Thymus (tissue), 11 donors: ENCODE results near the gene AP4M1. TPM values are rescaled to one million over a fixed set of nuclear protein-coding genes. Genes with fewer than 3 reads are reported as not detected.
A peak's percentile ranks its signal among the peaks of the same experiment; 100 is the strongest.

Experiments used
- DNase-seq, 9 donors: peaks; one replicate each; pipeline ENCODE4 v3.0.0-alpha.2; 2013; ENCODE audit warnings: low spot score in 9 of 9, low read depth in 6 of 9, missing footprints in 1 of 9
- H3K27ac ChIP-seq, 2 donors: one replicate each; pipeline ENCODE4 v1.5.1; 2013; ENCODE audit warnings: control low read depth in 1 of 2, low read depth in 1 of 2, low read length in 1 of 2, mild to moderate bottlenecking in 1 of 2, moderate library complexity in 1 of 2
- H3K27me3 ChIP-seq, 2 donors: one replicate each; pipeline ENCODE4 v1.5.1; 2013; ENCODE audit warnings: low read length in 1 of 2; ENCODE audit not compliant: control insufficient read depth in 2 of 2, insufficient read depth in 1 of 2
- H3K36me3 ChIP-seq, 2 donors: one replicate each; pipeline ENCODE4 v1.5.1; 2013; ENCODE audit warnings: low read length in 1 of 2, mild to moderate bottlenecking in 1 of 2, moderate library complexity in 1 of 2; ENCODE audit not compliant: control insufficient read depth in 2 of 2, insufficient read depth in 2 of 2
- H3K4me1 ChIP-seq, 2 donors: one replicate each; pipeline ENCODE4 v1.5.1; 2013; ENCODE audit warnings: low read length in 2 of 2; ENCODE audit not compliant: control insufficient read depth in 2 of 2, insufficient read depth in 2 of 2
- H3K4me3 ChIP-seq, 2 donors: one replicate each; pipeline ENCODE4 v1.5.1; 2013; ENCODE audit warnings: low read length in 2 of 2, control low read depth in 1 of 2, mild to moderate bottlenecking in 1 of 2
- H3K9me3 ChIP-seq, 2 donors: one replicate each; pipeline ENCODE4 v1.5.1; 2013; ENCODE audit warnings: low read length in 1 of 2, mild to moderate bottlenecking in 1 of 2; ENCODE audit not compliant: control insufficient read depth in 2 of 2, insufficient read depth in 1 of 2
- WGBS: extraction: QIAGEN DNeasy Blood & Tissue Kit; methylation state at CpG from one replicate; pipeline ENCODE4 v1.1.7; 2013; 5-methylcytosine and 5-hydroxymethylcytosine counted together
- polyA plus RNA-seq: library from polyadenylated mRNA; stranded (reverse); fragments of 200-250 nt; gene quantifications from one replicate; pipeline ENCODE4 v1.2.3, GENCODE V29; 2013
- total RNA-seq: library from RNA; stranded (reverse); fragments of 120-200 nt; gene quantifications from one replicate; pipeline ENCODE4 v1.2.4, GENCODE V29; 2013
- donor health status: healthy.

AP4M1 gene
- total and polyA plus RNA-seq, 2 donors, result 12.7 to 14.2 TPM

- peaks cover 11 to 19% of the 10 kb centered on the region in 2 donors for H3K4me1 ChIP-seq
- H3K27me3 ChIP-seq, result peaks cover 7 to 34% of the 10 kb centered on the region in 2 donors
- peak overlapping the region; percentile 64 to 86 for H3K27ac ChIP-seq
- no peak for DNase-seq
- 1% methylated on average over 34 of the region's 34 CpGs for WGBS
- H3K9me3 ChIP-seq, result no peaks in the 10 kb centered on the region
- peaks cover 12 to 34% of the 10 kb centered on the region in 2 donors for H3K36me3 ChIP-seq
- H3K4me3 ChIP-seq, result peak overlapping the region; percentile 81 to 98
Observed at GRCh38 chr7:100080907-100081534, 20.4 kb upstream of the AP4M1 start.

DNA sequence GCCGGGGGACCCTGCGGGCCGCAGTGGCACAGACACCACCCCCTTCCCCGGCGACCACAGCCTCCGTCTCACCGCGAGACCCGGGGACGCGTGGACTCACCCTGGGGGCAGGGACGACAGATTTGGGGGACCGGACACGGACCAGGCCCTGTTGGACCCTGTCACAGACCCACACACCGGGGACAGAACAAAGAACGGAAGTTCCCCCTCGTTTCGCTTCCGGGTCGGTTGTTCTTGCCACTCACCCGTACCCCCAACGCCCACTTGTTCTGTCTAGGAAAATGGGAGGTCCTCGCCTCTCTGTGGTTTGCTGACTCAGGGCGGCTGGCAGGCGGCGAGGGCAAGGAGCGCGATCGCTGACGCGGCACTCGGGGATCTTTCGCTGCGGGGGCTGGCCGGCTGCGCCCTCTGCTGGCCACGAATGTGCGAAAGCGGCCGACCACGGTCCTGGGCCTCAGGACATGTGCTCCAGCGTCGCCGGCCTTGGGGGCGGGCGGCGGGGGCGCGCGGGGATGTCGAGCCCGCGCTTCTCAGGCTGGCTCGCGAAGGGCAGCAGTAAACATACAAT, 19.8 kb upstream of the AP4M1 start, which contains the start of gene ZNF3:
Gene ZNF3, minus strand, starts transcription at position 189 of the 568 bp plus-strand sequence. CDS start 4,366 bp downstream, outside the sequence.
- Histone ChIP-seq H3K27ac (peak within 1 kb of the TSS; percentile 64 to 86), H3K36me3 (peaks cover 8 to 28% of the 10 kb centered on the region in 2 donors), H3K9me3 (no peaks in the 10 kb centered on the region), H3K4me1 (peaks cover 11 to 19% of the 10 kb centered on the region in 2 donors), H3K27me3 (peaks cover 7 to 34% of the 10 kb centered on the region in 2 donors), H3K4me3 (peak within 1 kb of the TSS; percentile 81 to 98)
- WGBS, result under 1% methylated on average over 55 of the region's 55 CpGs
- DNase-seq, result peak; percentile 94 to 99 (median 96)

DNA sequence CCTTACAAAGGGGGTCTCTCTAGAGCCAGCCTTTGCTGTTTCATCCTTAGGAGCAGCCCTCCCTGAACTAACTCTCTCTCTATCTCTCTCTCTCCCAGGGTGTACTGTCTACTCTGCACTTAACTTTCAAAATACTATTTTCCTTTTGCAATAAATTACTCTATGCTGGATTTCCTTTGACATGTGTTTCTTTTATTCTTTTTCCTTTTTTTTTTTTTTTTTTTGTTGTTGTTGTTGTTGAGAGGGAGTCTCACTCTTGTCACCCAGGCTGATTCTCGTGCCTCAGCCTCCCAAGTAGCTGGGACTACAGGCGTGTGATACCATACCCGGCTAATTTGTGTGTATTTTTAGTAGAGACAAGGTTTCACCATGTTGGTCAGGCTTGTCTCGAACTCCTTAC, 18.5 kb upstream of the AP4M1 start:
- WGBS, result 73% methylated on average over 4 of the region's 4 CpGs
- Histone ChIP-seq H3K4me3 (no peak overlapping the region), H3K27me3 (peaks cover 7 to 34% of the 10 kb centered on the region in 2 donors), H3K36me3 (peaks cover 0 to 16% of the 10 kb centered on the region in 2 donors), H3K4me1 (peaks cover 12 to 19% of the 10 kb centered on the region in 2 donors), H3K9me3 (no peaks in the 10 kb centered on the region), H3K27ac (no peak overlapping the region)
- no peak for DNase-seq

GRCh38 chr7:100085515-100085914, 15.9 kb upstream of the AP4M1 start:
- Histone ChIP-seq H3K4me3 (no peak overlapping the region), H3K36me3 (peaks cover 2 to 3% of the 10 kb centered on the region in 2 donors), H3K4me1 (peaks cover 20 to 29% of the 10 kb centered on the region in 2 donors), H3K9me3 (peaks cover 0 to 4% of the 10 kb centered on the region in 2 donors), H3K27ac (no peak overlapping the region), H3K27me3 (peaks cover 7 to 34% of the 10 kb centered on the region in 2 donors)
- 90% methylated on average over 3 of the region's 3 CpGs for WGBS
- DNase-seq, result no peak

GRCh38 chr7:100087055-100087750, 14.2 kb upstream of the AP4M1 start:
- 98% methylated on average over 10 of the region's 10 CpGs for WGBS
- H3K9me3 ChIP-seq, result peaks cover 0 to 4% of the 10 kb centered on the region in 2 donors
- H3K27me3 ChIP-seq, result peaks cover 5 to 30% of the 10 kb centered on the region in 2 donors
- peaks cover 19 to 20% of the 10 kb centered on the region in 2 donors for H3K36me3 ChIP-seq
- H3K4me1 ChIP-seq, result peaks cover 14 to 24% of the 10 kb centered on the region in 2 donors
- H3K4me3 ChIP-seq, result no peak overlapping the region
- H3K27ac ChIP-seq, result no peak overlapping the region
- DNase-seq, result no peak

DNA sequence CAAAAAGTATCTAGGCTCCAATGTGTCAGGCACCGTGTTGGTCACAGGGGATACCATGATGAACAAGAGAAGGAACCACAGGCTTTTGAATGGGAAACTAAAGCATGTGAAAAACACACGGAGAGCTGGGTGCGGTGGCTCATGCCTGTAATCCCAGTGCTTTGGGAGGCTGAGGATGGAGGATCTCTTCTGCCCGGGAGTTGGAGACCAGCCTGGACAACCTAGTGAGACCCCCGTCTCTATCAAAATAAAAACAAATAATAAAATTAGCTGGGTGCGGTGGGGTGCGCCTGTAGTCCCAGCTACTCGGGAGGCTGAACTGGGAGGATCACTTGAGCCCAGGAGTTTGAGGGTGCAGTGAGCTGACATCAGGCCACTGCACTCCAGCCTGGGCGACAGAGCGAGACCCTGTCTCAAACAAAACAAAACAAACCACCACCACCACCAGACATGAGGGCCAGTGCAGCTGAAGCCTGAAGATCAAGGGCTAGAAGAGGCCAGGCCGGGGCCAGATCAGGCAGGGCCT, 13.3 kb upstream of the AP4M1 start:
- DNase-seq, result no peak
- peak overlapping the region; percentile 61 to 93 for H3K27ac ChIP-seq
- H3K36me3 ChIP-seq, result peaks cover 28 to 29% of the 10 kb centered on the region in 2 donors
- H3K4me1 ChIP-seq, result peaks cover 14 to 17% of the 10 kb centered on the region in 2 donors
- H3K4me3 ChIP-seq, result peak overlapping the region; percentile 90 to 99
- WGBS, result 86% methylated on average over 11 of the region's 11 CpGs
- H3K27me3 ChIP-seq, result peaks cover 5 to 20% of the 10 kb centered on the region in 2 donors
- H3K9me3 ChIP-seq, result peaks cover 0 to 4% of the 10 kb centered on the region in 2 donors

- Histone ChIP-seq H3K4me3 (peak within 1 kb of the TSS; percentile 90 to 99), H3K9me3 (peaks cover 0 to 4% of the 10 kb centered on the region in 2 donors), H3K27me3 (peaks cover 3 to 13% of the 10 kb centered on the region in 2 donors), H3K27ac (peak within 1 kb of the TSS; percentile 84 to 93), H3K36me3 (peaks cover 35 to 36% of the 10 kb centered on the region in 2 donors), H3K4me1 (peaks cover 14 to 17% of the 10 kb centered on the region in 2 donors)
- DNase-seq, result peak in 7 of 9 donors; percentile 54 to 90 (median 75)
- WGBS, result under 1% methylated on average over 68 of the region's 68 CpGs
Observed at GRCh38 chr7:100088621-100089457, 12.6 kb upstream of the AP4M1 start, which contains the start of gene COPS6. Gene COPS6, plus strand, starts transcription at chr7:100088969. Its CDS starts 22 bp downstream, at chr7:100088991.

DNA sequence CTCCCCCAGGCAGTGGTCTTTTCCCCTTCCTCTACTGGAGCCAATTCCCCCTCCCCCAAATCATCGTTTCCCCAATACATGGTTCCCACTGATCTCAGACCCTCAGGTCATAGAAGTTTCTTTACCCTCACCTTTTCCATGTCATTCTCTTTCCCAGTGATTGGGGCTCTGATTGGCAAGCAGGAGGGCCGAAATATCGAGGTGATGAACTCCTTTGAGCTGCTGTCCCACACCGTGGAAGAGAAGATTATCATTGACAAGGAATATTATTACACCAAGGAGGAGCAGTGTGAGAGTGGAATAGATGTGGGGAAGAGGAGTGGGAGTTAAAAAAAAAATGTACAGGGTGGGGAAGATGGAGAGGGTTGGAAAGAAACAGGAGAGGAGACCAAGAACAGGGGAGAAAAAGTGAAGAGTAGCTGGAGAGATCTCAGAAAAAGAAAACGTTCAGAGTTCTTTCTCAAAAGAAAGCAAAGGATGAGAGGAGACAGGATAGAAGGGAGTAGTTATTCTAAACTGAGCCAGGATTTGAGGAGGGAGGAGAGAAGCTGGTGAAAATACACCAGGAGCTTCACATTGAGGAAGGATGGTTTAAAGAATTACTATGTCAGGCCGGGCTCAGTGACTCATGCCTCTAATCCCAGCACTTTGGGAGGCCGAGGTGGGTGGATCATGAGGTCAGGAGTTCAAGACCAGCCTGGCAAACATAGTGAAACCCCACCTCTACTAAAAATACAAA, 11.8 kb upstream of the AP4M1 start:
- WGBS, result 67% methylated on average over 7 of the region's 7 CpGs
- Histone ChIP-seq H3K4me1 (peaks cover 14 to 17% of the 10 kb centered on the region in 2 donors), H3K27ac (peak overlapping the region; percentile 84 to 93), H3K36me3 (peaks cover 41 to 44% of the 10 kb centered on the region in 2 donors), H3K9me3 (peaks cover 0 to 4% of the 10 kb centered on the region in 2 donors), H3K27me3 (peaks cover 0 to 5% of the 10 kb centered on the region in 2 donors), H3K4me3 (peak overlapping the region; percentile 90 to 99)
- no peak for DNase-seq
